ENCODE data around the gene TBCC. TPM values are rescaled to one million over a fixed set of nuclear protein-coding genes. Genes with fewer than 3 reads are reported as not detected.

TBCC gene
- total RNA-seq, 4 donors from 2014 or later, result 33.2 to 61.8 (median 45.1) TPM

DNA sequence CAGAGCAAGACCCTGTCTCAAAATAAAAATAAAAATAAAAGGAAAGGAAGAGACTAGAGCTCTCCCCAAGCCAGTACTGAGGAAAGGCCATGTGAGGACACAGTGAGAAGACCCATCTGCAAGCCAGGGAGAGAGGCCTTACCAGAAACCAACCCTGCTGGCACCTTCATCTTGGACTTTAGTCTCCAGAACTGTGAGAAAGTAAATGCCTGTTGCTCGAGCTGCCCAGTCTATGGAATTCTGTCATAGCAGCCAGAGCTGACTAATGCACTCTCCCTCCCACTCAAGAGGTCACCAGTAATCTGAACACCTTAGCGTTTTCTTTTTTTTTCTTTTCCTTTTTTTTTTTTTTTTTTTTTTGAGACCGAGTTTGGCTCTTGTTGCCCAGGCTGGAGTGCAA, 16.2 kb downstream of the TBCC start:
- peak; percentile 24 to 55 for ATAC-seq
- peak in 1 of 2 donors; percentile 41 for DNase-seq
- H3K9me3 ChIP-seq, result no peaks in the 10 kb centered on the region
- intact Hi-C loops (cut with DNase I; ENCODE audit: low total_unique reads) (no loop called here), in situ Hi-C loops (cut with MboI; ENCODE audit: low sequenced_read_pairs in 4 of 4) (loop anchor here (5.0 to 25.0 kb wide), 5 partner anchors 67 to 148 kb away; partner anchors contain the start of gene RPL7L1 (in 2 of the 4))
- H3K27ac ChIP-seq, result peak overlapping the region in 2 of 4 donors; percentile 38 to 60
- TF ChIP-seq, protein P1, sequence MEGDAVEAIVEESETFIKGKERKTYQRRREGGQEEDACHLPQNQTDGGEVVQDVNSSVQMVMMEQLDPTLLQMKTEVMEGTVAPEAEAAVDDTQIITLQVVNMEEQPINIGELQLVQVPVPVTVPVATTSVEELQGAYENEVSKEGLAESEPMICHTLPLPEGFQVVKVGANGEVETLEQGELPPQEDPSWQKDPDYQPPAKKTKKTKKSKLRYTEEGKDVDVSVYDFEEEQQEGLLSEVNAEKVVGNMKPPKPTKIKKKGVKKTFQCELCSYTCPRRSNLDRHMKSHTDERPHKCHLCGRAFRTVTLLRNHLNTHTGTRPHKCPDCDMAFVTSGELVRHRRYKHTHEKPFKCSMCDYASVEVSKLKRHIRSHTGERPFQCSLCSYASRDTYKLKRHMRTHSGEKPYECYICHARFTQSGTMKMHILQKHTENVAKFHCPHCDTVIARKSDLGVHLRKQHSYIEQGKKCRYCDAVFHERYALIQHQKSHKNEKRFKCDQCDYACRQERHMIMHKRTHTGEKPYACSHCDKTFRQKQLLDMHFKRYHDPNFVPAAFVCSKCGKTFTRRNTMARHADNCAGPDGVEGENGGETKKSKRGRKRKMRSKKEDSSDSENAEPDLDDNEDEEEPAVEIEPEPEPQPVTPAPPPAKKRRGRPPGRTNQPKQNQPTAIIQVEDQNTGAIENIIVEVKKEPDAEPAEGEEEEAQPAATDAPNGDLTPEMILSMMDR (IDR thresholded peaks at IDR 0.05 in 4 of 5, conservative IDR thresholded peaks at IDR 0.05 in 1 of 5), result no peak
- TF ChIP-seq POLR2A (IDR thresholded peaks at IDR 0.05), result no peak
- H3K36me3 ChIP-seq, result no peaks in the 10 kb centered on the region
- no peak overlapping the region for H3K4me3 ChIP-seq
- H3K27me3 ChIP-seq, result no peaks in the 10 kb centered on the region
- H3K4me1 ChIP-seq, result peaks cover 13 to 23% of the 10 kb centered on the region in 2 donors

DNA sequence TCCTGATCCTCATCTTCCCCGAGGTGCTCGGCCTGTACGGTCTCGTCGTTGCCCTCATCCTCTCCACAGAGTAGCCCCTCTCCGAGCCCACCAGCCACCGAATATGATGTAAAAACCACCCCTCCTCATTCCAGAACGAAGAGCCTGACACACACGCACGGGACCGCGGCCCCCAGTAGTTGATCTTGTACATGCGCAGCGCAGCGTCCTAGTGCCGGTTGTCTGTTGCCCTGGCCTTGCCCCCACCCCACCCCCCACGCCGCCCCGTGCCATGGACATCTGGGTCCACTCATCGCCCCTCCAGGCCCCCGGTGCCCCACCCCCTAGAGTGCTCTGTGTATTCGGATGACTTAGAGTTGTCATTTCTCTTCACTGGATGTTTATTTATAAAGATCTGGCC, 18.3 kb downstream of the TBCC start:
- peak overlapping the region in 3 of 4 donors; percentile 72 to 75 (median 74) for H3K27ac ChIP-seq
- peaks cover 13 to 27% of the 10 kb centered on the region in 2 donors for H3K4me1 ChIP-seq
- intact Hi-C loops (cut with DNase I; ENCODE audit: low total_unique reads), result loop anchor here (2.0 kb wide), 2 partner anchors 151 to 163 kb away; partner anchors contain the start of genes RPL7L1 and UBR2
- DNase-seq, result no peak
- TF ChIP-seq, protein P1 (IDR thresholded peaks at IDR 0.05 in 4 of 5, conservative IDR thresholded peaks at IDR 0.05 in 1 of 5), result no peak
- no peak for TF ChIP-seq POLR2A (IDR thresholded peaks at IDR 0.05)
- H3K4me3 ChIP-seq, result peak overlapping the region in 3 of 4 donors; percentile 55 to 74 (median 60)
- no peaks in the 10 kb centered on the region for H3K9me3 ChIP-seq
- H3K27me3 ChIP-seq, result no peaks in the 10 kb centered on the region
- no peaks in the 10 kb centered on the region for H3K36me3 ChIP-seq
- in situ Hi-C loops (cut with MboI; ENCODE audit: low sequenced_read_pairs in 4 of 4), result loop anchor here in 3 of 4 donors (5.0 to 25.0 kb wide), 4 partner anchors 65 to 150 kb away; partner anchors contain the start of gene RPL7L1 (in 1 of the 3)
- ATAC-seq, result no peak

DNA sequence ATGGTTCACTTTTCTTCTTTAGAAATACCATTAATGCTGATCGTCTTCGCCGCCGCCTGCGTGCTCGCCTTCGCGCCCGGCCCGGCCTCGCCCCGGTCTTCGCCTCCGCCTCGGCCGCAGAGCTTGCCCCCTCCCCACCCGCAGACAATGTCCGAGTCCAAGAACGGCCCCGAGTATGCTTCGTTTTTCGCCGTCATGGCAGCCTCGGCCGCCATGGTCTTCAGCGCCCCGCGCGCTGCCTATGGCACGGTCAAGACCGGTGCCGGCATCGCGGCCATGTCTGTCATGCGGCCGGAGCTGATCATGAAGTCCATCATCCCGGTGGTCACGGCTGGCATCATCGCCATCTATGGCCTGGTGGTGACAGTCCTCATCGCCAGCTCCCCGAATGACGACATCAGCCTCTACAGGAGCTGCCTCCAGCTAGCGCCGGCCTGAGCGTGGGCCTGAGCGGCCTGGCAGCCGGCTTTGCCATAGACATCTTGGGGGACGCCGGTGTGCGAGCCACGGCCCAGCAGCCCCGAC, 18.8 kb downstream of the TBCC start:
- DNase-seq (peak in 1 of 2 donors; percentile 43), ATAC-seq (peak; percentile 19 to 35)
- H3K27ac ChIP-seq, result peak overlapping the region; percentile 72 to 86 (median 74)
- H3K27me3 ChIP-seq, result no peaks in the 10 kb centered on the region
- in situ Hi-C loops (cut with MboI; ENCODE audit: low sequenced_read_pairs in 4 of 4), result loop anchor here in 3 of 4 donors (5.0 to 25.0 kb wide), 4 partner anchors 65 to 150 kb away; partner anchors contain the start of gene RPL7L1 (in 1 of the 3)
- TF ChIP-seq, protein P1 (IDR thresholded peaks at IDR 0.05 in 4 of 5, conservative IDR thresholded peaks at IDR 0.05 in 1 of 5), result no peak
- no peak for TF ChIP-seq POLR2A (IDR thresholded peaks at IDR 0.05)
- H3K4me3 ChIP-seq, result peak overlapping the region; percentile 55 to 74 (median 60)
- H3K36me3 ChIP-seq, result no peaks in the 10 kb centered on the region
- intact Hi-C loops (cut with DNase I; ENCODE audit: low total_unique reads), result loop anchor here (2.0 kb wide), 2 partner anchors 152 to 162 kb away; partner anchors contain the start of genes RPL7L1 and UBR2
- H3K9me3 ChIP-seq, result no peaks in the 10 kb centered on the region
- peaks cover 13 to 27% of the 10 kb centered on the region in 2 donors for H3K4me1 ChIP-seq

DNA sequence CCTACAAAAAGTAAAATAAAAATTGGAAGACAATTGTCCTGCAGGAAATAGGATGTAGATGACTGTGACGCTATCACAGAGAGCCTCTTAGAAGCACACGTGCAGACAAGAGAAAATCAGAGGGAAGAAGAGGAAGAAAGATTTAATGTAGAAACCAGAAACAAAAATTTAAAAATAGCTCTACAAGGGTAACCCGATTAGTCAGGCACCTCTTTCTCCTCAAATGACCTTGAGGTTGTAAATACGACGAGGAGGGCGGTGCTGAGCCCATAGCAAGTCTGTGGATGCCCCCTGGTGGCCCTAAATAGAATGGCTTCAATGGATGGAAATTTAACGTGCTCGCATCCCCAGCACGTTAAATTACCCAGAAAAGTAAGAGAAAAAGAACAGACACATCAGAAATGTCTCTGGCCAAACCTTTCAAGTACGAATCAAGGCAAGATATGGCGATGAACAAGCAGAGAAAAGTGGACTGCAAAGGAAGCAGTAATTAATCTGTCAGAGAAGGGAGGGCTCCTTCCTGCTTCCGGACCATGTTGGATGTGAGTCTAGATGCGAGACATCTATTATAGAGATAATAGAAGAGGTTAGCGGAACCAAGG, 19.3 kb downstream of the TBCC start:
- intact Hi-C loops (cut with DNase I; ENCODE audit: low total_unique reads), result loop anchor here (1.0 to 2.0 kb wide), 3 partner anchors 65 to 162 kb away; partner anchors contain the start of genes RPL7L1 and UBR2
- in situ Hi-C loops (cut with MboI; ENCODE audit: low sequenced_read_pairs in 4 of 4), result loop anchor here in 3 of 4 donors (5.0 to 25.0 kb wide), 4 partner anchors 64 to 151 kb away; partner anchors contain the start of gene RPL7L1 (in 1 of the 3)

More for the DNA sequence above, 19.3 kb downstream of the TBCC start:
- H3K27me3 ChIP-seq, result no peaks in the 10 kb centered on the region
- H3K4me3 ChIP-seq, result peak overlapping the region; percentile 55 to 74 (median 60)
- H3K36me3 ChIP-seq, result no peaks in the 10 kb centered on the region
- ATAC-seq (peak; percentile 94 to 98), DNase-seq (peak; percentile 79 to 84)
- peak overlapping the region; percentile 72 to 86 (median 74) for H3K27ac ChIP-seq
- no peaks in the 10 kb centered on the region for H3K9me3 ChIP-seq
- peaks cover 13 to 27% of the 10 kb centered on the region in 2 donors for H3K4me1 ChIP-seq
- TF ChIP-seq, protein P1 (IDR thresholded peaks at IDR 0.05 in 4 of 5, conservative IDR thresholded peaks at IDR 0.05 in 1 of 5), result peak; percentile 90 to 98 (median 95)
- TF ChIP-seq POLR2A (IDR thresholded peaks at IDR 0.05), result no peak
